GM23338 (cell line): ENCODE data around the gene ARHGAP32. TPM values are rescaled to one million over a fixed set of nuclear protein-coding genes. Genes with fewer than 3 reads are reported as not detected.

Source experiments
- ATAC-seq: fragments of 200-7000 bp; cut with Tn5 transposase; 3 replicates; pipeline ENCODE4 v1.9.1; 2020
- DNase-seq: peaks from one replicate; pipeline ENCODE4 v3.0.0-alpha.2; 2015; ENCODE audit warnings: low spot score
- H2AFZ ChIP-seq: fragments of 200-600 bp; sonication (generic); 2 replicates; pipeline ENCODE4 v1.8.0; 2016; ENCODE audit warnings: antibody characterized with exemption, mild to moderate bottlenecking, moderate library complexity
- H3F3A ChIP-seq: fragments of 200-600 bp; sonication (generic); replicated peaks from 2 replicates; pipeline ENCODE4 v1.8.0; 2017; ENCODE audit warnings: antibody characterized with exemption, mixed run types, low read depth
- H3K27ac ChIP-seq: fragments of 200-600 bp; sonication (generic); 2 replicates; pipeline ENCODE4 v1.6.1; 2016; ENCODE audit warnings: low read depth
- H3K27me3 ChIP-seq: fragments of 200-600 bp; sonication (generic); 2 replicates; pipeline ENCODE4 v1.8.0; 2016; ENCODE audit warnings: mild to moderate bottlenecking, mixed run types, moderate library complexity; ENCODE audit not compliant: insufficient read depth
- H3K36me3 ChIP-seq: fragments of 200-600 bp; sonication (generic); 2 replicates; pipeline ENCODE4 v1.8.0; 2016; ENCODE audit warnings: mild to moderate bottlenecking; ENCODE audit not compliant: insufficient read depth
- H3K4me1 ChIP-seq: fragments of 200-600 bp; sonication (generic); 2 replicates; pipeline ENCODE4 v1.8.0; 2016; ENCODE audit warnings: mild to moderate bottlenecking, moderate library complexity; ENCODE audit not compliant: insufficient read depth
- H3K4me2 ChIP-seq: fragments of 200-600 bp; sonication (generic); 2 replicates; pipeline ENCODE4 v1.7.1; 2017; ENCODE audit warnings: mixed run types
- H3K4me3 ChIP-seq: fragments of 200-600 bp; sonication (generic); 2 replicates; pipeline ENCODE4 v1.6.1; 2016; ENCODE audit warnings: mixed run types
- H3K79me2 ChIP-seq: fragments of 200-600 bp; sonication (generic); replicated peaks from 2 replicates; pipeline ENCODE4 v1.8.0; 2017; ENCODE audit warnings: mild to moderate bottlenecking; ENCODE audit not compliant: insufficient read depth
- H3K9me2 ChIP-seq: fragments of 200-600 bp; sonication (generic); 2 replicates; pipeline ENCODE4 v1.8.0; 2017; ENCODE audit not compliant: insufficient read depth
- H4K20me1 ChIP-seq: fragments of 200-600 bp; sonication (generic); replicated peaks from 2 replicates; pipeline ENCODE4 v1.8.0; 2017; ENCODE audit warnings: mild to moderate bottlenecking; ENCODE audit not compliant: insufficient read depth
- H3K27ac Mint-ChIP-seq: 2 replicates; pipeline ENCODE4 v1.8.0; 2020; ENCODE audit warnings: inconsistent platforms, mild to moderate bottlenecking, moderate library complexity, mixed read lengths
- H3K27me3 Mint-ChIP-seq: 3 replicates; pipeline ENCODE4 v1.8.0; 2022; ENCODE audit warnings: low read depth, mild to moderate bottlenecking, moderate library complexity, mixed read lengths, inconsistent platforms; ENCODE audit not compliant: insufficient read depth, poor library complexity
- H3K36me3 Mint-ChIP-seq: 3 replicates; pipeline ENCODE4 v1.8.0; 2021; ENCODE audit warnings: low read depth, mild to moderate bottlenecking, inconsistent platforms, moderate library complexity, mixed read lengths
- H3K4me1 Mint-ChIP-seq: 3 replicates; pipeline ENCODE4 v1.8.0; 2020; ENCODE audit warnings: mild to moderate bottlenecking, inconsistent platforms, mixed read lengths
- H3K4me3 Mint-ChIP-seq: 3 replicates; pipeline ENCODE4 v1.8.0; 2021; ENCODE audit warnings: moderate library complexity, mild to moderate bottlenecking, inconsistent platforms, mixed read lengths
- H3K9me3 Mint-ChIP-seq: 3 replicates; pipeline ENCODE4 v1.8.0; 2020; ENCODE audit warnings: moderate library complexity, mild to moderate bottlenecking, inconsistent platforms, mixed read lengths
- CREB1 ChIP-seq: fragments of 250-450 bp; sonication (Bioruptor Pico); IDR thresholded peaks from 2 replicates; pipeline ENCODE4 v1.5.0; 2020; ENCODE audit warnings: low read depth, mild to moderate bottlenecking, moderate library complexity
- EZH2 ChIP-seq: fragments of 200-600 bp; sonication (generic); IDR thresholded peaks from one replicate; pipeline ENCODE4 v1.8.0; 2017; ENCODE audit warnings: antibody characterized with exemption, mild to moderate bottlenecking, low read depth; ENCODE audit not compliant: unreplicated experiment
- EZH2phosphoT487 ChIP-seq: fragments of 200-600 bp; sonication (generic); IDR thresholded peaks from one replicate; pipeline ENCODE4 v1.8.1; 2018; ENCODE audit warnings: antibody characterized with exemption; ENCODE audit not compliant: unreplicated experiment
- JUNB ChIP-seq: IDR thresholded peaks from one replicate; pipeline ENCODE4 v1.6.1; 2016; ENCODE audit warnings: antibody characterized with exemption; ENCODE audit not compliant: unreplicated experiment
- NANOG ChIP-seq: IDR thresholded peaks from 2 replicates; pipeline ENCODE4 v1.6.1; 2016; ENCODE audit warnings: antibody characterized with exemption, borderline replicate concordance
- POLR2AphosphoS5 ChIP-seq: IDR thresholded peaks from 2 replicates; pipeline ENCODE4 v1.6.1; 2016; ENCODE audit warnings: antibody characterized with exemption, low read depth
- STAT1 ChIP-seq: IDR thresholded peaks from one replicate; pipeline ENCODE4 v1.6.1; 2016; ENCODE audit warnings: antibody characterized with exemption; ENCODE audit not compliant: unreplicated experiment
- ZNF114 ChIP-seq: fragments of 250-450 bp; sonication (Bioruptor Pico); IDR thresholded peaks from 2 replicates; pipeline ENCODE4 v1.5.0; 2020; ENCODE audit warnings: mild to moderate bottlenecking, moderate library complexity
- ZNF331 ChIP-seq: fragments of 250-450 bp; sonication (Bioruptor Pico); IDR thresholded peaks from 2 replicates; pipeline ENCODE4 v1.5.0; 2020; ENCODE audit warnings: low read depth, mild to moderate bottlenecking, moderate library complexity
- polyA plus RNA-seq: library from polyadenylated mRNA; unstranded; fragments of >200 nt; fragmentation: Nextera tagmentation; extraction: Ambion mirVana; gene quantifications from 2 replicates; pipeline ENCODE4 v1.2.1, GENCODE V29; 2016
- total RNA-seq: library from RNA; depleted of rRNA; stranded (reverse); fragments of >200 nt; shearing (Covaris generic); gene quantifications from 2 replicates; pipeline ENCODE4 v1.2.3, GENCODE V29; 2014
- TF ChIP-seq, protein P1 (sequence below): fragments of 250-450 bp; sonication (Bioruptor Pico); IDR thresholded peaks from 2 replicates; pipeline ENCODE4 v1.5.0; 2020; ENCODE audit warnings: mild to moderate bottlenecking, moderate library complexity
- TF ChIP-seq, protein P2 (sequence below): IDR thresholded peaks from one replicate; pipeline ENCODE4 v1.6.1; 2018; ENCODE audit warnings: antibody characterized with exemption; ENCODE audit not compliant: unreplicated experiment
- TF ChIP-seq, protein P3 (sequence below), 2 experiments: fragments of 200-600 bp in 1 of 2; sonication (generic) in 1 of 2; conservative IDR thresholded peaks; 2 replicates each; pipeline versions ENCODE4 v1.5.1 to v1.6.1; 2016 to 2017; ENCODE audit warnings: antibody characterized with exemption in 2 of 2, low read depth in 2 of 2, mild to moderate bottlenecking in 2 of 2, moderate library complexity in 1 of 2
- TF ChIP-seq, protein P4 (sequence below): IDR thresholded peaks from 2 replicates; pipeline ENCODE4 v1.6.1; 2016; ENCODE audit warnings: antibody characterized with exemption

ARHGAP32 gene
- total and polyA plus RNA-seq, 2 experiments from 2014 or later: 3.9 to 17.2 TPM

DNA sequence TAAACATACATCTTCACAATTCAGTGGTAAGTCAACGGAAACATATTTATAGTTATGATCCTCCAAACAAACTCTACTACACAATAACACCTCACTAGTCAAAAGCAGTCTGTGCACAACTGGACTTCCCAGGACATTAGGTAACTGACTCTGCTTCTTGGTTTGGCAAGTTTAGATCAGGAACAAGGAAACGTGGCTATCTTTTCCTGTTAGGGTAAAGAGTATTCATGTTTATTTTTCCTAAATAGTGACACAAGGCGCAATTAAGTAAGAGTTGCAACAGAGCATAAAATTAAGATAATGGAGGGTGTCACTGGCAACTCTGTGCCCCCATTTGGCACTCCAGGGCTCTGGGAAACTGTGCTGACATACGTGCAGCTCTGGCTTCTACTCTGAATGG is 179.2 kb downstream of the ARHGAP32 start:
- no peaks in the 10 kb centered on the region for H3K27me3 Mint-ChIP-seq
- DNase-seq: no peak
- TF ChIP-seq EZH2: no peak
- no peak for TF ChIP-seq ZNF331 (CRISPR knock-in tag)
- TF ChIP-seq, protein P1, sequence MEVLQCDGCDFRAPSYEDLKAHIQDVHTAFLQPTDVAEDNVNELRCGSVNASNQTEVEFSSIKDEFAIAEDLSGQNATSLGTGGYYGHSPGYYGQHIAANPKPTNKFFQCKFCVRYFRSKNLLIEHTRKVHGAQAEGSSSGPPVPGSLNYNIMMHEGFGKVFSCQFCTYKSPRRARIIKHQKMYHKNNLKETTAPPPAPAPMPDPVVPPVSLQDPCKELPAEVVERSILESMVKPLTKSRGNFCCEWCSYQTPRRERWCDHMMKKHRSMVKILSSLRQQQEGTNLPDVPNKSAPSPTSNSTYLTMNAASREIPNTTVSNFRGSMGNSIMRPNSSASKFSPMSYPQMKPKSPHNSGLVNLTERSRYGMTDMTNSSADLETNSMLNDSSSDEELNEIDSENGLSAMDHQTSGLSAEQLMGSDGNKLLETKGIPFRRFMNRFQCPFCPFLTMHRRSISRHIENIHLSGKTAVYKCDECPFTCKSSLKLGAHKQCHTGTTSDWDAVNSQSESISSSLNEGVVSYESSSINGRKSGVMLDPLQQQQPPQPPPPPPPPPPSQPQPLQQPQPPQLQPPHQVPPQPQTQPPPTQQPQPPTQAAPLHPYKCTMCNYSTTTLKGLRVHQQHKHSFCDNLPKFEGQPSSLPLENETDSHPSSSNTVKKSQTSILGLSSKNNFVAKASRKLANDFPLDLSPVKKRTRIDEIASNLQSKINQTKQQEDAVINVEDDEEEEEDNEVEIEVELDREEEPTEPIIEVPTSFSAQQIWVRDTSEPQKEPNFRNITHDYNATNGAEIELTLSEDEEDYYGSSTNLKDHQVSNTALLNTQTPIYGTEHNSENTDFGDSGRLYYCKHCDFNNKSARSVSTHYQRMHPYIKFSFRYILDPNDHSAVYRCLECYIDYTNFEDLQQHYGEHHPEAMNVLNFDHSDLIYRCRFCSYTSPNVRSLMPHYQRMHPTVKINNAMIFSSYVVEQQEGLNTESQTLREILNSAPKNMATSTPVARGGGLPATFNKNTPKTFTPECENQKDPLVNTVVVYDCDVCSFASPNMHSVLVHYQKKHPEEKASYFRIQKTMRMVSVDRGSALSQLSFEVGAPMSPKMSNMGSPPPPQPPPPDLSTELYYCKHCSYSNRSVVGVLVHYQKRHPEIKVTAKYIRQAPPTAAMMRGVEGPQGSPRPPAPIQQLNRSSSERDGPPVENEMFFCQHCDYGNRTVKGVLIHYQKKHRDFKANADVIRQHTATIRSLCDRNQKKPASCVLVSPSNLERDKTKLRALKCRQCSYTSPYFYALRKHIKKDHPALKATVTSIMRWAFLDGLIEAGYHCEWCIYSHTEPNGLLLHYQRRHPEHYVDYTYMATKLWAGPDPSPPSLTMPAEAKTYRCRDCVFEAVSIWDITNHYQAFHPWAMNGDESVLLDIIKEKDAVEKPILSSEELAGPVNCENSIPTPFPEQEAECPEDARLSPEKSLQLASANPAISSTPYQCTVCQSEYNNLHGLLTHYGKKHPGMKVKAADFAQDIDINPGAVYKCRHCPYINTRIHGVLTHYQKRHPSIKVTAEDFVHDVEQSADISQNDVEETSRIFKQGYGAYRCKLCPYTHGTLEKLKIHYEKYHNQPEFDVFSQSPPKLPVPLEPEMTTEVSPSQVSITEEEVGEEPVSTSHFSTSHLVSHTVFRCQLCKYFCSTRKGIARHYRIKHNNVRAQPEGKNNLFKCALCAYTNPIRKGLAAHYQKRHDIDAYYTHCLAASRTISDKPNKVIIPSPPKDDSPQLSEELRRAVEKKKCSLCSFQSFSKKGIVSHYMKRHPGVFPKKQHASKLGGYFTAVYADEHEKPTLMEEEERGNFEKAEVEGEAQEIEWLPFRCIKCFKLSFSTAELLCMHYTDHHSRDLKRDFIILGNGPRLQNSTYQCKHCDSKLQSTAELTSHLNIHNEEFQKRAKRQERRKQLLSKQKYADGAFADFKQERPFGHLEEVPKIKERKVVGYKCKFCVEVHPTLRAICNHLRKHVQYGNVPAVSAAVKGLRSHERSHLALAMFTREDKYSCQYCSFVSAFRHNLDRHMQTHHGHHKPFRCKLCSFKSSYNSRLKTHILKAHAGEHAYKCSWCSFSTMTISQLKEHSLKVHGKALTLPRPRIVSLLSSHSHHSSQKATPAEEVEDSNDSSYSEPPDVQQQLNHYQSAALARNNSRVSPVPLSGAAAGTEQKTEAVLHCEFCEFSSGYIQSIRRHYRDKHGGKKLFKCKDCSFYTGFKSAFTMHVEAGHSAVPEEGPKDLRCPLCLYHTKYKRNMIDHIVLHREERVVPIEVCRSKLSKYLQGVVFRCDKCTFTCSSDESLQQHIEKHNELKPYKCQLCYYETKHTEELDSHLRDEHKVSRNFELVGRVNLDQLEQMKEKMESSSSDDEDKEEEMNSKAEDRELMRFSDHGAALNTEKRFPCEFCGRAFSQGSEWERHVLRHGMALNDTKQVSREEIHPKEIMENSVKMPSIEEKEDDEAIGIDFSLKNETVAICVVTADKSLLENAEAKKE (CRISPR knock-in tag): no peak
- TF ChIP-seq ZNF114 (CRISPR knock-in tag): no peak
- no peak for TF ChIP-seq JUNB
- TF ChIP-seq, protein P2, sequence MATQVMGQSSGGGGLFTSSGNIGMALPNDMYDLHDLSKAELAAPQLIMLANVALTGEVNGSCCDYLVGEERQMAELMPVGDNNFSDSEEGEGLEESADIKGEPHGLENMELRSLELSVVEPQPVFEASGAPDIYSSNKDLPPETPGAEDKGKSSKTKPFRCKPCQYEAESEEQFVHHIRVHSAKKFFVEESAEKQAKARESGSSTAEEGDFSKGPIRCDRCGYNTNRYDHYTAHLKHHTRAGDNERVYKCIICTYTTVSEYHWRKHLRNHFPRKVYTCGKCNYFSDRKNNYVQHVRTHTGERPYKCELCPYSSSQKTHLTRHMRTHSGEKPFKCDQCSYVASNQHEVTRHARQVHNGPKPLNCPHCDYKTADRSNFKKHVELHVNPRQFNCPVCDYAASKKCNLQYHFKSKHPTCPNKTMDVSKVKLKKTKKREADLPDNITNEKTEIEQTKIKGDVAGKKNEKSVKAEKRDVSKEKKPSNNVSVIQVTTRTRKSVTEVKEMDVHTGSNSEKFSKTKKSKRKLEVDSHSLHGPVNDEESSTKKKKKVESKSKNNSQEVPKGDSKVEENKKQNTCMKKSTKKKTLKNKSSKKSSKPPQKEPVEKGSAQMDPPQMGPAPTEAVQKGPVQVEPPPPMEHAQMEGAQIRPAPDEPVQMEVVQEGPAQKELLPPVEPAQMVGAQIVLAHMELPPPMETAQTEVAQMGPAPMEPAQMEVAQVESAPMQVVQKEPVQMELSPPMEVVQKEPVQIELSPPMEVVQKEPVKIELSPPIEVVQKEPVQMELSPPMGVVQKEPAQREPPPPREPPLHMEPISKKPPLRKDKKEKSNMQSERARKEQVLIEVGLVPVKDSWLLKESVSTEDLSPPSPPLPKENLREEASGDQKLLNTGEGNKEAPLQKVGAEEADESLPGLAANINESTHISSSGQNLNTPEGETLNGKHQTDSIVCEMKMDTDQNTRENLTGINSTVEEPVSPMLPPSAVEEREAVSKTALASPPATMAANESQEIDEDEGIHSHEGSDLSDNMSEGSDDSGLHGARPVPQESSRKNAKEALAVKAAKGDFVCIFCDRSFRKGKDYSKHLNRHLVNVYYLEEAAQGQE: no peak
- no peak for TF ChIP-seq CREB1 (CRISPR knock-in tag)
- TF ChIP-seq, protein P3, sequence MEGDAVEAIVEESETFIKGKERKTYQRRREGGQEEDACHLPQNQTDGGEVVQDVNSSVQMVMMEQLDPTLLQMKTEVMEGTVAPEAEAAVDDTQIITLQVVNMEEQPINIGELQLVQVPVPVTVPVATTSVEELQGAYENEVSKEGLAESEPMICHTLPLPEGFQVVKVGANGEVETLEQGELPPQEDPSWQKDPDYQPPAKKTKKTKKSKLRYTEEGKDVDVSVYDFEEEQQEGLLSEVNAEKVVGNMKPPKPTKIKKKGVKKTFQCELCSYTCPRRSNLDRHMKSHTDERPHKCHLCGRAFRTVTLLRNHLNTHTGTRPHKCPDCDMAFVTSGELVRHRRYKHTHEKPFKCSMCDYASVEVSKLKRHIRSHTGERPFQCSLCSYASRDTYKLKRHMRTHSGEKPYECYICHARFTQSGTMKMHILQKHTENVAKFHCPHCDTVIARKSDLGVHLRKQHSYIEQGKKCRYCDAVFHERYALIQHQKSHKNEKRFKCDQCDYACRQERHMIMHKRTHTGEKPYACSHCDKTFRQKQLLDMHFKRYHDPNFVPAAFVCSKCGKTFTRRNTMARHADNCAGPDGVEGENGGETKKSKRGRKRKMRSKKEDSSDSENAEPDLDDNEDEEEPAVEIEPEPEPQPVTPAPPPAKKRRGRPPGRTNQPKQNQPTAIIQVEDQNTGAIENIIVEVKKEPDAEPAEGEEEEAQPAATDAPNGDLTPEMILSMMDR (conservative IDR thresholded peaks at IDR 0.05; ENCODE audit: low read depth in 2 of 2): no peak
- TF ChIP-seq EZH2phosphoT487: no peak
- TF ChIP-seq STAT1: no peak
- TF ChIP-seq POLR2AphosphoS5: no peak
- no peak for TF ChIP-seq NANOG
- TF ChIP-seq, protein P4, sequence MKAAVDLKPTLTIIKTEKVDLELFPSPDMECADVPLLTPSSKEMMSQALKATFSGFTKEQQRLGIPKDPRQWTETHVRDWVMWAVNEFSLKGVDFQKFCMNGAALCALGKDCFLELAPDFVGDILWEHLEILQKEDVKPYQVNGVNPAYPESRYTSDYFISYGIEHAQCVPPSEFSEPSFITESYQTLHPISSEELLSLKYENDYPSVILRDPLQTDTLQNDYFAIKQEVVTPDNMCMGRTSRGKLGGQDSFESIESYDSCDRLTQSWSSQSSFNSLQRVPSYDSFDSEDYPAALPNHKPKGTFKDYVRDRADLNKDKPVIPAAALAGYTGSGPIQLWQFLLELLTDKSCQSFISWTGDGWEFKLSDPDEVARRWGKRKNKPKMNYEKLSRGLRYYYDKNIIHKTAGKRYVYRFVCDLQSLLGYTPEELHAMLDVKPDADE: no peak
- no peaks in the 10 kb centered on the region for H3K79me2 ChIP-seq
- no peak overlapping the region for H3K27ac ChIP-seq
- peaks cover 4% of the 10 kb centered on the region; the same call in 1 of the 3 replicates for H3K4me1 Mint-ChIP-seq
- no peak overlapping the region for H2AFZ ChIP-seq
- no peak overlapping the region for H3K27ac Mint-ChIP-seq
- no peaks in the 10 kb centered on the region for H3F3A ChIP-seq
- H3K4me3 ChIP-seq: no peak overlapping the region
- no peaks in the 10 kb centered on the region for H3K4me1 ChIP-seq
- no peaks in the 10 kb centered on the region for H3K36me3 ChIP-seq
- no peak overlapping the region for H3K4me2 ChIP-seq
- H3K9me3 Mint-ChIP-seq: no peaks in the 10 kb centered on the region
- no peaks in the 10 kb centered on the region; the same call in 2 of the 3 replicates for H3K36me3 Mint-ChIP-seq
- no peaks in the 10 kb centered on the region for H4K20me1 ChIP-seq
- H3K27me3 ChIP-seq: no peaks in the 10 kb centered on the region
- H3K9me2 ChIP-seq: no peaks in the 10 kb centered on the region; the same call in 1 of the 2 replicates
- ATAC-seq: no peak
- H3K4me3 Mint-ChIP-seq: no peak overlapping the region
